ENCODE data around the gene RAB8A.

RAB8A gene

DNA sequence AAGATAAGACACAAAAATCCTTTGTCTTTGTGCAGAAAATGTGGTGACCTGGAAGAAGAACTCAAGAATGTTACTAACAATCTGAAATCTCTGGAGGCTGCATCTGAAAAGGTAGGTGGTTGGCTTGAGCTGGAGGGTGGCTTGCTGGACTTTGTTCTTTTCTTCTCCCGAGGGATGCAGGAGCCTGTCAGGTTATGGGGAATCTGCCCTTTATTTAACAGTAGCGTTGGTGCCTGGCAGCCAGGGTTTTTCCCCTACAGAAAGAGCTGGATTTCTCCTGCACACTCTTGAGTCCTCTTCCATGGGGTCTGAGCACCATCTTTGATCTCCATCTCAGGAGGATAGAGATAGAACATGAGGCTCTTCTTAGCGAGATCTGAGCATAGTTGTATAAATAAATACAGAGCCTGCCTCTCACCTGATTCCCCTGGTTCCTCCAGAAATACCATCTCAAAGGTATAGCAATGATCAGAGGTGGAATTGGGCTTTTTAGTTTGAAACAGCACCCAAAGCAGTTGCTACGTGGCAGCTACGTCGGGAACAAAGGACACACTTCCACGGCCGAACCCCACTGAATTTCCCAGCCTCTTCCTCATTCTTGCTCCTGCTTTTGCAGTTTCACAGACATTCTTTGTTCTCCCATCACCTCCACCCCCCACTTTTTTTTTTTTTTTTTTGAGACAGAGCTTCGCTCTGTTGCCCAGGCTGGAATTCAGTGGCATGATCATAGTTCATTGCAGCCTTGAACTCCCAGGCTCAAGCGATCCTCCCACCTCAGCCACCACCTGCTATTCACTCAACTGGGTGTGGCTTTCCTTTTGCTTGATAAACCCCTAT lies 22.5 kb upstream of the RAB8A start:
- TF ChIP-seq, protein P1, sequence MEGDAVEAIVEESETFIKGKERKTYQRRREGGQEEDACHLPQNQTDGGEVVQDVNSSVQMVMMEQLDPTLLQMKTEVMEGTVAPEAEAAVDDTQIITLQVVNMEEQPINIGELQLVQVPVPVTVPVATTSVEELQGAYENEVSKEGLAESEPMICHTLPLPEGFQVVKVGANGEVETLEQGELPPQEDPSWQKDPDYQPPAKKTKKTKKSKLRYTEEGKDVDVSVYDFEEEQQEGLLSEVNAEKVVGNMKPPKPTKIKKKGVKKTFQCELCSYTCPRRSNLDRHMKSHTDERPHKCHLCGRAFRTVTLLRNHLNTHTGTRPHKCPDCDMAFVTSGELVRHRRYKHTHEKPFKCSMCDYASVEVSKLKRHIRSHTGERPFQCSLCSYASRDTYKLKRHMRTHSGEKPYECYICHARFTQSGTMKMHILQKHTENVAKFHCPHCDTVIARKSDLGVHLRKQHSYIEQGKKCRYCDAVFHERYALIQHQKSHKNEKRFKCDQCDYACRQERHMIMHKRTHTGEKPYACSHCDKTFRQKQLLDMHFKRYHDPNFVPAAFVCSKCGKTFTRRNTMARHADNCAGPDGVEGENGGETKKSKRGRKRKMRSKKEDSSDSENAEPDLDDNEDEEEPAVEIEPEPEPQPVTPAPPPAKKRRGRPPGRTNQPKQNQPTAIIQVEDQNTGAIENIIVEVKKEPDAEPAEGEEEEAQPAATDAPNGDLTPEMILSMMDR (IDR thresholded peaks at IDR 0.05; ENCODE audit: low read depth, low read length): no peak
- no peak for DNase-seq (ENCODE audit: low read depth in 2 of 2)

DNA sequence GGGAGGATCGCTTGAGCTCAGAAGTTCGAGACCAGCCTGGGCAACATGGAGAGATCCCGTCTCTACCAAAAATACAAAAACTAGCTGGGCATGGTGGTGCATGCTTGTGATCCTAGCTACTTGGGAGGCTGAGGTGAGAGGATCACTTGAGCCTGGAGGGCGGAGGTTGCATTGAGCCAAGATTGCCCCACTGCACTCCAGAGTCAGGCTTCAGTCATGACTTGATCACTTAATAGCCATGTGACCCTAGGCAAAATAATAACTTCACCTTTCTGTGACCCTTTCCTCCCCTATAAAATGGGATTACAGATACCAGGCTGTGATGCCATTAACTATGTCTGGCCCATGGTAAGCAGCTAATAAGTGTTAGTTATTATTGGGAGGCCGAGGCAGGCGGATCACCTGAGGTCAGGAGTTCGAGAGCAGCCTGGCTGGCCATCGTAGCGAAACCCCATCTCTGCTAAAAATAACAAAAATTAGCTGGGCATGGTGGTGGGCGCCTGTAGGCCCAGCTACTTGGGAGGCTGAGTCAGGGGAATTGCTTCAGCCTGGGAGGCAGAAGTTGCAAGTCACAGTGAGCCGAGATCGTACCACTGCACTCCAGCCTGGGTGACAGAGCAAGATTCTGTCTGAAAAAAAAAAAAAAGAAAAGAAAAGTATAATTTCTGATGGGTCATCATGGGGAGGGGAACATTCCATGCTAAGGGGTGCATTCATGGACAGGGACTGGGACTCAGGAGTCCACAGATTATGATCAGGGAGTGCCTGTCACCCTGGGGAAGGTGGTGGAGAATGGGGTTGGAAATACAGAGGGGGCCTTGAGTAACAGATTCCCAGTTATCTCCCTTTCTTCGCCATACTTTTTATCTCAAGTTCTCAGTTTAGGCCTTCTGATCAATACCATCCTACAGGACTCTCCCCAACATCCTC lies 19.9 kb upstream of the RAB8A start:
- no peak overlapping the region for H3K4me3 ChIP-seq (replicated peaks in 1 of 2; ENCODE audit: low read depth in 2 of 2, low read length in 2 of 2)
- DNase-seq (ENCODE audit: low read depth in 2 of 2): no peak
- TF ChIP-seq, protein P1 (IDR thresholded peaks at IDR 0.05; ENCODE audit: low read depth, low read length): no peak

More for the DNA sequence above, 22.5 kb upstream of the RAB8A start:
- no peak overlapping the region for H3K4me3 ChIP-seq (replicated peaks in 1 of 2; ENCODE audit: low read depth in 2 of 2, low read length in 2 of 2)

DNA sequence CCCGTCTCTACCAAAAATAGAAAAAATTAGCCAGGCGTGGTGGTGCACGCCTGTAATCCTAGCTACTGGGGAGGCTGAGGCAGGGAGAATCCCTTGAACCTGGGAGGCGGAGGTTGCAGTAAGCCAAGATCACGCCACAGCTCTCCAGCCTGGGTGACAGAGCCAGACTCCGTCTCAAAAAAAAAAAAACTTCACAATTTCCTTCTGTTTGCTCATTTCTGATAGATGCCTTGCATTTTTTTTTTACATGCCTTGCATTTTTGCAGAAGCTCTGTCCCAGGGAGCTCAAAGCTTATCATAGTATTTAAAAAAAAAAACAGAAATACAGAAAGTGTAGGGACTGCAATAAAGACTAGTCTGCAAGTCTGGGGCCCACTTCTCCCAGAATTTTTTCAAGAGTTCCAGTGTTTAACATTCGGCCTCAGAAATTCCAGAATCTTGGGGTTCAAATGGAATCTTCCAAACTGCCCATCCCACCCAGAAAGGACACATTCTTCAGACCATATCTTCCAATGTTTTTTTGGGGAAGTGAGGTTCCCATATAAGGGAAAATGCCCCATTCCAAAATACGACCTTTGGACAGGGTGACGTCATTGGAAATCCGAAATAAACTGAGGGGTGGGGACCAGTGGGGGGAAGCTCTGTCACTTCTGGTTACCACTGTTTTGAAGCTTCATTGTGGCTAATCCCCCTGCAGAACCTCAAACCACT lies 17.2 kb upstream of the RAB8A start:
- H3K4me3 ChIP-seq (replicated peaks in 1 of 2; ENCODE audit: low read depth in 2 of 2, low read length in 2 of 2): no peak overlapping the region
- DNase-seq (ENCODE audit: low read depth in 2 of 2): peak; percentile 48 to 58
- TF ChIP-seq, protein P1 (IDR thresholded peaks at IDR 0.05; ENCODE audit: low read depth, low read length): no peak

DNA sequence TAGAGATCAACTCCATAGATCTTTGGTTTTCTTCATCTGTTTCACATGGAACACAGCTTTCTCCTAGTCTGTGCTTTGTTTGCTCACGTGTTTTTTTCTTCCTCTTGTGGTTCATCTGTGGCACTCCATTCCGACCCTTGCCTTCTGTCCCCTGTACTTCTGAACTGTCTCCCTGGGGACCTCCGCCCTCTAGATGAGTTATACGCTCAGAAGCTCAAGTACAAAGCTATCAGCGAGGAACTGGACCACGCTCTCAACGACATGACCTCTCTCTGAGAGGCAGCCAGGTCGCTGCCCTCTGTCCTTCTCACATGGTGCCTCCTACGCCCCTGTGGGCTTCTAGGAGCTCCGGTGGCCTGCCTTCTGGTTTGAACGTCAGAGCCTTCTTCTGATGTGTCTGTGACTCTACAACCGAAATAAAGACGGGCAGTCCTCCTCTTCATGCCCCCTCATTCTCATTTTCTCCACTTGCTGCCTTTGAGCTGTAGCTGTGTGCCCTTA lies 16.6 kb upstream of the RAB8A start:
- peak in 1 of 2 donors; percentile 63 for DNase-seq (ENCODE audit: low read depth in 2 of 2)
- TF ChIP-seq, protein P1 (IDR thresholded peaks at IDR 0.05; ENCODE audit: low read depth, low read length): no peak
- no peak overlapping the region for H3K4me3 ChIP-seq (replicated peaks in 1 of 2; ENCODE audit: low read depth in 2 of 2, low read length in 2 of 2)

DNA sequence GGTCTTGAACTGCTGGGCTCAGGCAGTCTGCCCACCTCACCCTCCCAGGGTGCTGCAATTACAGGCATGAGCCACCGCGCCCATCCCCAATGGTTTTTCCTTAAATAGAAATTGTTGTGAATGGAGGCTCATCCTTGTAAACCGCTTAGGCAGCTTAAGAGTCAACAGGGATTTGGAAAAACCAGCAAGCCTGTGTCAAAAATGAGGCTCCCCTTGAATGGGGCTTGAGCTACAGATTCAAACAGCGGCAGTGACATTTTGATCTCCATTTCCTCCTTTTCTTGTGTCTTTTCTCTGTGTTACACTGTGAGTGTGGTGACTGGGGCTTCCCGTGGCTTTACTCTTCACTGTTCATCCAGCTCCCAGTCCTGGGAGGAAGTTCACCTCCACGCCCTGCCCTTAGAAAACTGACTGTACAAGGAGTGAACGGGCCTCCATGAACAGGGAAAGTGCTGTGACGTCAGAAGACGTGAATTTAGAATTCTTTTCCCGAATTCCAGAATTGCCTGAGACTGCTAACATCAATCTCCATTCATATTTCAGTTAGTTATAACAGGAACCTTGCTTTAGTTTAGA lies 15.3 kb upstream of the RAB8A start:
- DNase-seq (ENCODE audit: low read depth in 2 of 2): peak in 1 of 2 donors; percentile 36
- H3K4me3 ChIP-seq (replicated peaks in 1 of 2; ENCODE audit: low read depth in 2 of 2, low read length in 2 of 2): no peak overlapping the region
- TF ChIP-seq, protein P1 (IDR thresholded peaks at IDR 0.05; ENCODE audit: low read depth, low read length): no peak

DNA sequence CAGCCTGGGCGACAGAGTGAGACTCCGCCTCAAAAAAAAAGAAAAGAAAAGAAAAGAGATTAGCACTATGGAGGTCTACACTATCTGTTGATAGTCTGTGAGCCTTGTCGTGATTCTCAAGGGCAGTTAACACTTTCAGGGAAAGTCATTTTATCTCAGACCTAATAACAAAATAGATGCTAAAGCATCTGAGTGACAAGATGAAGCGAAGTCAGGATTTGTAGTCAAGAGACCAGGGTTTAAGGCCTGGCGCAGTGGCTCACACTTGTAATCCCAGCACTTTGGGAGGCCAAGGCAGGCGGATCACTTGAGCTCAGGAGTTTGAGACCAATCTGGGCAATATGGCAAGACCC lies 13.3 kb upstream of the RAB8A start:
- TF ChIP-seq, protein P1 (IDR thresholded peaks at IDR 0.05; ENCODE audit: low read depth, low read length): no peak
- DNase-seq (ENCODE audit: low read depth in 2 of 2): no peak
- H3K4me3 ChIP-seq (replicated peaks in 1 of 2; ENCODE audit: low read depth in 2 of 2, low read length in 2 of 2): no peak overlapping the region

Data from cardiac fibroblast (primary cell).